NCI-H748 (cell line): Measurements from ENCODE around the gene PDE6B.
A peak's percentile ranks its signal among the peaks of the same experiment; 100 is the strongest.

Source experiments
- DNase-seq: peaks from one replicate; lab custom pipeline; 2025; ENCODE audit not compliant: unreplicated experiment; lab: John Stamatoyannopoulos, UW

PDE6B gene

GRCh38 chr4:622071-622995, 3.0 kb upstream of the PDE6B start:
- no peak for DNase-seq

GRCh38 chr4:622996-623913, 2.1 kb upstream of the PDE6B start:
- DNase-seq, result no peak

- DNase-seq, result no peak
Measured at GRCh38 chr4:623914-624566, 1.3 kb upstream of the PDE6B start.

GRCh38 chr4:625631-626161, 323 bp downstream of the PDE6B start:
- DNase-seq, result no peak

- no peak for DNase-seq
Measured at GRCh38 chr4:626201-627091, 1.1 kb downstream of the PDE6B start.

GRCh38 chr4:627347-628125, 2.2 kb downstream of the PDE6B start:
- no peak for DNase-seq

- no peak for DNase-seq
Measured at GRCh38 chr4:628311-628741, 3.0 kb downstream of the PDE6B start.

- no peak for DNase-seq
Measured at GRCh38 chr4:628821-629635, 3.7 kb downstream of the PDE6B start.

- DNase-seq, result no peak
Measured at GRCh38 chr4:629636-629914, 4.2 kb downstream of the PDE6B start.

- DNase-seq, result no peak
Measured at GRCh38 chr4:629915-630641, 4.7 kb downstream of the PDE6B start.

- no peak for DNase-seq
Measured at GRCh38 chr4:630656-631055, 5.3 kb downstream of the PDE6B start.

GRCh38 chr4:632196-632790, 6.9 kb downstream of the PDE6B start:
- DNase-seq, result no peak

- no peak for DNase-seq
Measured at GRCh38 chr4:632926-633325, 7.6 kb downstream of the PDE6B start.

GRCh38 chr4:633406-633805, 8.0 kb downstream of the PDE6B start:
- DNase-seq, result no peak

GRCh38 chr4:633976-634598, 8.7 kb downstream of the PDE6B start:
- no peak for DNase-seq

GRCh38 chr4:634599-634985, 9.2 kb downstream of the PDE6B start:
- peak; percentile 1 for DNase-seq
